Suprapubic skin (tissue), 4 donors: ENCODE measurements around the gene SYK. TPM values are rescaled to one million over a fixed set of nuclear protein-coding genes. Genes with fewer than 3 reads are reported as not detected.

ENCODE experiments used
- DNase-seq, 2 donors: peaks; one replicate each; pipeline ENCODE4 v3.0.0-alpha.2; 2019; ENCODE audit warnings: low spot score in 2 of 2
- H3K27ac ChIP-seq: fragments of 200-600 bp; sonication (generic); one replicate; pipeline ENCODE4 v1.5.1; 2019
- H3K27me3 ChIP-seq: fragments of 200-600 bp; sonication (generic); one replicate; pipeline ENCODE4 v1.5.1; 2019
- H3K36me3 ChIP-seq: fragments of 200-600 bp; sonication (generic); one replicate; pipeline ENCODE4 v1.5.1; 2019
- H3K4me1 ChIP-seq: fragments of 200-600 bp; sonication (generic); one replicate; pipeline ENCODE4 v1.5.1; 2019
- H3K4me3 ChIP-seq: fragments of 200-600 bp; sonication (generic); one replicate; pipeline ENCODE4 v1.5.1; 2019; ENCODE audit warnings: mild to moderate bottlenecking
- H3K9me3 ChIP-seq: fragments of 200-600 bp; sonication (generic); one replicate; pipeline ENCODE4 v1.5.1; 2019
- EP300 ChIP-seq: sonication (generic); formaldehyde crosslinking; IDR thresholded peaks from one replicate; pipeline ENCODE4 v1.6.1; 2017; ENCODE audit warnings: antibody characterized with exemption
- POLR2A ChIP-seq, 2 donors: fragments of 450-650 bp; IDR thresholded peaks; one replicate each; pipeline ENCODE4 v1.6.1; 2017; ENCODE audit warnings: antibody characterized with exemption in 2 of 2, mild to moderate bottlenecking in 2 of 2, moderate library complexity in 2 of 2
- POLR2AphosphoS5 ChIP-seq, 3 donors: sonication (generic); formaldehyde crosslinking; IDR thresholded peaks; one replicate each; pipeline ENCODE4 v1.6.1; 2017; ENCODE audit warnings: antibody characterized with exemption in 3 of 3
- WGBS: methylation state at CpG from one replicate; pipeline ENCODE4 v1.1.5; 2018; 5-methylcytosine and 5-hydroxymethylcytosine counted together
- total RNA-seq, 4 donors: library from RNA; depleted of rRNA; stranded (reverse); fragments of >200 nt; gene quantifications; one replicate each; pipeline ENCODE4 v1.1.0, GENCODE V29; 2016
- TF ChIP-seq, protein P1 (sequence below), 2 donors: fragments of 200-600 bp in 1 of 2; fragments of 450-650 bp in 1 of 2; sonication (generic) in 1 of 2; IDR thresholded peaks; one replicate each; pipeline ENCODE4 v1.5.1; 2016 to 2019; ENCODE audit warnings: antibody characterized with exemption in 2 of 2, mild to moderate bottlenecking in 1 of 2, moderate library complexity in 1 of 2

SYK gene
- total RNA-seq, 4 donors from 2014 or later, result 22.0 to 31.6 (median 25.0) TPM

DNA sequence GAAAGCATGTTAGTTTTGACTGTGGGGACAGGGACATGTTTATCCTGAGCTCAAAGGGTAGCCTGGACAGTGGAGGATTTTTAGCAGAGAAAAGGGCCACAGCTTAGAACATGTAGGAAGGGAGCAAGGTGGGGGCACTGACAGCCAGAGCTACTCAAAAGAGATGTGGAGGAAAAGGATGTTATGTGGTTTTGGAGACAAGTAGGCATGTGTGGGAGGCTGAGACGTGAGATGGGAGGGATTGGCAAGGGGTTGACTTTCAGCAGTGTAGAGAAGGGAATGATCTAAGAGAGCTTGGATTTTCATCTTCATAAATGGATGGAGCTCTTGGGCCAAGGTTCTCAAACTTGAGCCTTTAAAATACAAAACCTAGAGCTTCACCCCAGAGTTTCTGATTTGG lies 24.0 kb downstream of the SYK start:
- 63% methylated on average over 1 of the region's 1 CpG for WGBS
- H3K27me3 ChIP-seq, result no peaks in the 10 kb centered on the region
- TF ChIP-seq POLR2AphosphoS5 (IDR thresholded peaks at IDR 0.05), result no peak
- no peak for TF ChIP-seq EP300
- TF ChIP-seq POLR2A (IDR thresholded peaks at IDR 0.05), result no peak
- TF ChIP-seq, protein P1, sequence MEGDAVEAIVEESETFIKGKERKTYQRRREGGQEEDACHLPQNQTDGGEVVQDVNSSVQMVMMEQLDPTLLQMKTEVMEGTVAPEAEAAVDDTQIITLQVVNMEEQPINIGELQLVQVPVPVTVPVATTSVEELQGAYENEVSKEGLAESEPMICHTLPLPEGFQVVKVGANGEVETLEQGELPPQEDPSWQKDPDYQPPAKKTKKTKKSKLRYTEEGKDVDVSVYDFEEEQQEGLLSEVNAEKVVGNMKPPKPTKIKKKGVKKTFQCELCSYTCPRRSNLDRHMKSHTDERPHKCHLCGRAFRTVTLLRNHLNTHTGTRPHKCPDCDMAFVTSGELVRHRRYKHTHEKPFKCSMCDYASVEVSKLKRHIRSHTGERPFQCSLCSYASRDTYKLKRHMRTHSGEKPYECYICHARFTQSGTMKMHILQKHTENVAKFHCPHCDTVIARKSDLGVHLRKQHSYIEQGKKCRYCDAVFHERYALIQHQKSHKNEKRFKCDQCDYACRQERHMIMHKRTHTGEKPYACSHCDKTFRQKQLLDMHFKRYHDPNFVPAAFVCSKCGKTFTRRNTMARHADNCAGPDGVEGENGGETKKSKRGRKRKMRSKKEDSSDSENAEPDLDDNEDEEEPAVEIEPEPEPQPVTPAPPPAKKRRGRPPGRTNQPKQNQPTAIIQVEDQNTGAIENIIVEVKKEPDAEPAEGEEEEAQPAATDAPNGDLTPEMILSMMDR (IDR thresholded peaks at IDR 0.05), result no peak
- no peak overlapping the region for H3K4me3 ChIP-seq
- H3K9me3 ChIP-seq, result no peaks in the 10 kb centered on the region
- H3K36me3 ChIP-seq, result no peaks in the 10 kb centered on the region
- no peaks in the 10 kb centered on the region for H3K4me1 ChIP-seq
- H3K27ac ChIP-seq, result no peak overlapping the region
- no peak for DNase-seq

GRCh38 chr9:90826326-90827020 lies 24.9 kb downstream of the SYK start:
- H3K4me1 ChIP-seq, result no peaks in the 10 kb centered on the region
- DNase-seq, result no peak
- TF ChIP-seq POLR2A (IDR thresholded peaks at IDR 0.05) (no peak), EP300 (no peak), POLR2AphosphoS5 (IDR thresholded peaks at IDR 0.05) (no peak)
- TF ChIP-seq, protein P1 (IDR thresholded peaks at IDR 0.05), result no peak
- no peaks in the 10 kb centered on the region for H3K9me3 ChIP-seq
- WGBS, result 93% methylated on average over 5 of the region's 5 CpGs
- no peak overlapping the region for H3K4me3 ChIP-seq
- no peak overlapping the region for H3K27ac ChIP-seq
- no peaks in the 10 kb centered on the region for H3K36me3 ChIP-seq
- H3K27me3 ChIP-seq, result no peaks in the 10 kb centered on the region

DNA sequence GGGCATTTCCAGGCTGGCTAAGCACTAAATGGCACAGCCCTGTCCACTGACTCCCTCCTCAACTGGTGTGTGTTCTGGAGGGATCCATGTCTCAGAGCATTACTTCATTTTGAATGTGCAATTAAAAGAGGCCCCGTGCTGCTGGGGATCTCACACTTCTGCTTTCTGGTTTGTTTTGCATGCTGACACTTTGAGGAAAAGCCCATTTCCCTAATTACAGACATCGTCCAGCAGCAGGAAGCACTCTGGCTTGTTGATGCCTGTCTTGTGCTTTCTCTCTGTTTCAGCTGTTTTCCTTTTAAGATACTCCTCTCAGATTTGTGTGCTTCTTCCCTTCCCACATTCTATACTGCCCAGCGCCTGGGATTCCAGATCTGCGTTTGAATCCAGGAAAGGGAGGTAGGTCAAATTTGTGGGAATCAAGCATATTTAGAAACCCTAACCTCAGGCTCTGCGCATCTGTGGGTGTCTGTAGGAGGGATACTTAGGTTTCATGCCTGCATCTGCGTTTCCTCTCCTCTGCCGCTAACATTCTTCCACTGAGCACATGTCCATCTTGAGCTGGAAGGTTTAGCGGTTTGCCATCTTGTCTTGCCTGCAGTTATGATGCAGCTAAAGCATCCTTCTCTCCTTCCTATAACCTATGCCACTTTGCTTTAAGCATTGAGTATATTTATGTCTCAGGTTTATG lies 25.7 kb downstream of the SYK start:
- no peak for DNase-seq
- Histone ChIP-seq H3K4me3 (no peak overlapping the region), H3K36me3 (no peaks in the 10 kb centered on the region), H3K27me3 (no peaks in the 10 kb centered on the region), H3K9me3 (no peaks in the 10 kb centered on the region), H3K27ac (no peak overlapping the region), H3K4me1 (no peaks in the 10 kb centered on the region)
- TF ChIP-seq POLR2AphosphoS5 (IDR thresholded peaks at IDR 0.05), result no peak
- TF ChIP-seq, protein P1 (IDR thresholded peaks at IDR 0.05), result no peak
- no peak for TF ChIP-seq EP300
- TF ChIP-seq POLR2A (IDR thresholded peaks at IDR 0.05), result no peak
- WGBS, result 70% methylated on average over 8 of the region's 8 CpGs

DNA sequence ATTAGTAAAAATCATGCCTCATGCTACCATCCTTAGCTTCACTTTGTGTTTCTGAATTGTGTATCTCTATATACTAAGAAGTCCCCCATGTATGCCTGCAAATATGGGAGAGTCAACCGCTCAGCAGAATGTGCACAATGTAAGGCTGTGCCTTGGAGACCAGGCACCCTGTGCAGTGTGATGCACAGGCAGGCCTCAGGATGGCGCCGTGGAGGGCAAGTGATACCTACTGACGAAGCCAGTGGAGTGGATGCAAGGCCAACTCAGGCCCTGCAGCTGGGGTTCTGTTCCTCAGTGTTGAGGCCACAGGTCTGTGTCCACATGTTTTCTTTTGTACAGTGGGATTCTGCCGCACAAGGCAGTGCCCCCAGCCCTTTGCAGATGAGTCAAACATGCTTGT lies 28.4 kb downstream of the SYK start:
- no peaks in the 10 kb centered on the region for H3K36me3 ChIP-seq
- H3K27ac ChIP-seq, result no peak overlapping the region
- H3K4me3 ChIP-seq, result no peak overlapping the region
- DNase-seq, result no peak
- 80% methylated on average over 5 of the region's 5 CpGs for WGBS
- H3K27me3 ChIP-seq, result no peaks in the 10 kb centered on the region
- H3K9me3 ChIP-seq, result no peaks in the 10 kb centered on the region
- TF ChIP-seq POLR2AphosphoS5 (IDR thresholded peaks at IDR 0.05) (no peak), POLR2A (IDR thresholded peaks at IDR 0.05) (no peak), EP300 (no peak)
- TF ChIP-seq, protein P1 (IDR thresholded peaks at IDR 0.05), result no peak
- H3K4me1 ChIP-seq, result no peaks in the 10 kb centered on the region

- Histone ChIP-seq H3K36me3 (no peaks in the 10 kb centered on the region), H3K27me3 (no peaks in the 10 kb centered on the region), H3K27ac (no peak overlapping the region), H3K4me1 (no peaks in the 10 kb centered on the region), H3K9me3 (no peaks in the 10 kb centered on the region), H3K4me3 (no peak overlapping the region)
- WGBS, result 80% methylated on average over 3 of the region's 3 CpGs
- TF ChIP-seq POLR2A (IDR thresholded peaks at IDR 0.05) (no peak), POLR2AphosphoS5 (IDR thresholded peaks at IDR 0.05) (no peak), EP300 (no peak)
- TF ChIP-seq, protein P1 (IDR thresholded peaks at IDR 0.05), result no peak
- DNase-seq, result no peak
These were observed 29.4 kb downstream of the SYK start for GRCh38 chr9:90830977-90831376.
